Mesenchymal stem cell (in vitro differentiated cells and primary cell): ENCODE results near the gene BMPR1A.
"Not testable (repeated sequence)": the region's sequence is repeated elsewhere in the genome, so short reads cannot be mapped to it uniquely, and the experiment has no call there.

Experiments used
- DNase-seq: peaks from one replicate; pipeline ENCODE4 v3.0.0-alpha.2; 2013
- H2AFZ ChIP-seq: one replicate; pipeline ENCODE4 v1.6.1; 2013; ENCODE audit warnings: low read depth, mild to moderate bottlenecking, control low read depth, inconsistent platforms, low read length, moderate library complexity
- H2AK5ac ChIP-seq: 2 replicates; pipeline ENCODE4 v1.6.1; 2013; ENCODE audit warnings: low read length, moderate library complexity, mild to moderate bottlenecking, inconsistent platforms; ENCODE audit not compliant: severe bottlenecking
- H2BK120ac ChIP-seq: one replicate; pipeline ENCODE4 v1.6.1; 2013; ENCODE audit warnings: low read depth, mild to moderate bottlenecking, inconsistent platforms, low read length, moderate library complexity
- H2BK12ac ChIP-seq, 2 experiments: one replicate each; pipeline ENCODE4 v1.6.1; 2013; ENCODE audit warnings: inconsistent platforms in 2 of 2, low read length in 2 of 2, mild to moderate bottlenecking in 2 of 2, moderate library complexity in 2 of 2, control low read depth in 1 of 2
- H2BK15ac ChIP-seq: one replicate; pipeline ENCODE4 v1.6.1; 2013; ENCODE audit warnings: mild to moderate bottlenecking, low read depth, inconsistent platforms; ENCODE audit not compliant: poor library complexity, severe bottlenecking
- H2BK5ac ChIP-seq: 2 replicates; pipeline ENCODE4 v1.6.1; 2013; ENCODE audit warnings: low read depth, mild to moderate bottlenecking, low read length, control low read depth, inconsistent platforms; ENCODE audit not compliant: poor library complexity, severe bottlenecking
- H3K14ac ChIP-seq, 2 experiments: one replicate each; pipeline ENCODE4 v1.6.1; 2013; ENCODE audit warnings: inconsistent platforms in 2 of 2, low read length in 2 of 2, control low read depth in 1 of 2, mild to moderate bottlenecking in 1 of 2, moderate library complexity in 1 of 2
- H3K18ac ChIP-seq, 2 experiments: one replicate each; pipeline ENCODE4 v1.6.1; 2013; ENCODE audit warnings: inconsistent platforms in 2 of 2, low read length in 2 of 2, control low read depth in 1 of 2, low read depth in 1 of 2, mild to moderate bottlenecking in 1 of 2
- H3K23ac ChIP-seq, 2 experiments: one replicate each; pipeline ENCODE4 v1.6.1; 2013; ENCODE audit warnings: inconsistent platforms in 2 of 2, low read length in 2 of 2, mild to moderate bottlenecking in 2 of 2, moderate library complexity in 2 of 2, control low read depth in 1 of 2
- H3K27ac ChIP-seq: 2 replicates; pipeline ENCODE4 v1.5.1; 2013; ENCODE audit warnings: mild to moderate bottlenecking, moderate library complexity, low read length, control low read depth, inconsistent platforms; ENCODE audit not compliant: poor library complexity, severe bottlenecking
- H3K27me3 ChIP-seq, 2 experiments: 2 replicates each; pipeline versions ENCODE4 v1.6.1 to v1.7.0; 2013; ENCODE audit warnings: low read length in 2 of 2, mild to moderate bottlenecking in 2 of 2, moderate library complexity in 2 of 2, control low read depth in 1 of 2, inconsistent platforms in 1 of 2; ENCODE audit not compliant: control insufficient read depth in 1 of 2, insufficient read depth in 1 of 2
- H3K36me3 ChIP-seq, 2 experiments: 2 replicates each; pipeline versions ENCODE4 v1.6.1 to v1.7.0; 2013; ENCODE audit warnings: low read length in 2 of 2, control low read depth in 1 of 2, inconsistent platforms in 1 of 2, low read depth in 1 of 2, mild to moderate bottlenecking in 1 of 2; ENCODE audit not compliant: insufficient read depth in 2 of 2, control insufficient read depth in 1 of 2
- H3K4ac ChIP-seq, 2 experiments: one replicate each; pipeline ENCODE4 v1.6.1; 2013; ENCODE audit warnings: inconsistent platforms in 2 of 2, low read length in 2 of 2, mild to moderate bottlenecking in 2 of 2, moderate library complexity in 2 of 2, control low read depth in 1 of 2, low read depth in 1 of 2
- H3K4me1 ChIP-seq: 2 replicates; pipeline ENCODE4 v1.6.1; 2013; ENCODE audit warnings: low read depth, low read length, control low read depth; ENCODE audit not compliant: control insufficient read depth, insufficient read depth
- H3K4me2 ChIP-seq: 2 replicates; pipeline ENCODE4 v1.6.1; 2013; ENCODE audit warnings: low read length, mild to moderate bottlenecking, inconsistent platforms; ENCODE audit not compliant: poor library complexity, severe bottlenecking
- H3K4me3 ChIP-seq, 2 experiments: 2 replicates each; pipeline versions ENCODE4 v1.5.1 to v1.7.0; 2013; ENCODE audit warnings: low read length in 2 of 2, mild to moderate bottlenecking in 2 of 2, control low read depth in 1 of 2, low read depth in 1 of 2; ENCODE audit not compliant: insufficient read depth in 1 of 2
- H3K79me1 ChIP-seq: replicated peaks from 2 replicates; pipeline ENCODE4 v1.6.1; 2013; ENCODE audit warnings: mild to moderate bottlenecking, control low read depth, low read length, inconsistent platforms; ENCODE audit not compliant: poor library complexity, severe bottlenecking
- H3K9ac ChIP-seq: 2 replicates; pipeline ENCODE4 v1.7.0; 2013; ENCODE audit warnings: mild to moderate bottlenecking, low read length, moderate library complexity
- H3K9me3 ChIP-seq: 2 replicates; pipeline ENCODE4 v1.7.0; 2013; ENCODE audit warnings: mild to moderate bottlenecking, low read length; ENCODE audit not compliant: control insufficient read depth
- H4K8ac ChIP-seq: one replicate; pipeline ENCODE4 v1.6.1; 2013; ENCODE audit warnings: inconsistent platforms, mild to moderate bottlenecking, low read length, moderate library complexity
- H4K91ac ChIP-seq: one replicate; pipeline ENCODE4 v1.6.1; 2013; ENCODE audit warnings: mild to moderate bottlenecking, low read length, inconsistent platforms
- WGBS: methylation state at CpG from one replicate; pipeline ENCODE4 v1.1.7; 2013; ENCODE audit warnings: mixed read lengths; 5-methylcytosine and 5-hydroxymethylcytosine counted together

The BMPR1A gene

GRCh38 chr10:86938260-86938659 is 181.8 kb downstream of the BMPR1A start:
- Histone ChIP-seq H3K4me2 (no peak overlapping the region), H3K4me3 (no peak overlapping the region), H3K27ac (no peak overlapping the region), H3K18ac (no peak overlapping the region), H3K4ac (no peak overlapping the region), H2BK15ac (no peak overlapping the region), H3K9ac (no peak overlapping the region), H3K79me1 (no peaks in the 10 kb centered on the region), H4K91ac (peak overlapping the region; percentile 36), H3K27me3 (no peaks in the 10 kb centered on the region), H3K14ac (no peak overlapping the region), H2BK120ac (no peak overlapping the region), H3K36me3 (peaks cover 0 to 23% of the 10 kb centered on the region in 2 experiments), H3K23ac (no peak overlapping the region), H4K8ac (peak overlapping the region; percentile 69), H2BK12ac (no peak overlapping the region), H2AFZ (no peak overlapping the region), H2BK5ac (no peak overlapping the region), H3K9me3 (no peaks in the 10 kb centered on the region), H3K4me1 (peaks cover 13% of the 10 kb centered on the region), H2AK5ac (no peak overlapping the region)
- 94% methylated on average over 2 of the region's 2 CpGs for WGBS
- no peak for DNase-seq

DNA sequence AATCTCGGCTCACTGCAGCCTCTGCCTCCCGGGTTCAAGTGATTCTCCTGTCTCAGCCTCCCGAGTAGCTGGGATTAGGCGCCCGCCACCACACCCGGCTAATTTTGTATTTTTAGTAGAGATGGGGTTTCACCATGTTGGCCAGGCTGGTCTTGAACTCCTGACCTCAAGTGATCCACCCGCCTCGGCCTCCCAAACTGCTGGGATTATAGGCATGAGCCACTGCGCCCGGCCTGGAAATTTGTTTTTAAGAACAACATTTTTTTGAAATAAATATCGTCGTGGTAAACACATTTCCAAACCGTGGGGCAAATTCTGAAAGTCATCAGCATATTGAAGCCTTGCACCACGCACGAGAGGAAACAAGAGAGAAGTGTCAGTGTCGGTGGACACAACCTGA is 183.7 kb downstream of the BMPR1A start:
- H3K18ac ChIP-seq, H3K27ac ChIP-seq, H3K27me3 ChIP-seq, H3K23ac ChIP-seq, H2BK120ac ChIP-seq, H2BK5ac ChIP-seq, H3K9ac ChIP-seq, H3K9me3 ChIP-seq, H2AK5ac ChIP-seq, H2BK15ac ChIP-seq, H4K8ac ChIP-seq, H3K14ac ChIP-seq, H3K79me1 ChIP-seq, H2BK12ac ChIP-seq, DNase-seq, H3K4ac ChIP-seq, H4K91ac ChIP-seq, H3K4me3 ChIP-seq, H3K4me1 ChIP-seq, H3K4me2 ChIP-seq, H2AFZ ChIP-seq: not testable (repeated sequence)
- WGBS = 95% methylated on average over 16 of the region's 16 CpGs
- peaks cover 0 to 20% of the 10 kb centered on the region in 2 experiments for H3K36me3 ChIP-seq

DNA sequence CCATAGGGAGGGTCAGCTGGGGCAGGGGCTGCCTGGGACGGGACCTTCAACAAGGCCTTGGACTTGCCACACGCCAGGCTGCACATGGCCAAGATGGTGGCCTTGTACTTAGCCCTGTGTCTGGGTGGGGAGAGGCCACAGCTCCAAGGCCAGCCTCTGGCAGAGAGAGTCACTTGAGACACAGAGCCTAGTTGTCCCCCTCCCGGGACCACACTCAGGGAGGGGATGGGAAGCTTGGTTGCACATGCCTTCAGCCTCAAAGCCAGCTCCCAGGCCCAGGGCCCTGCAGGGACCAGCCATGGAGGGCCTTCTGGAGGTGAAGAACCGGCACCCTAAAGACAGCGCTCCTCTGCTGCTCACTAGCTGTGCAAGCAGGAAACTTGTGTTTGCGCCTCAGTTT is 184.3 kb downstream of the BMPR1A start:
- Histone ChIP-seq H4K91ac (no peak overlapping the region), H2BK12ac (peak overlapping the region in 1 of 2 experiments; percentile 15), H3K36me3 (peaks cover 0 to 14% of the 10 kb centered on the region in 2 experiments), H3K79me1 (no peaks in the 10 kb centered on the region), H3K9ac (no peak overlapping the region), H2BK15ac (no peak overlapping the region), H2AFZ (no peak overlapping the region), H2BK5ac (no peak overlapping the region), H4K8ac (no peak overlapping the region), H3K27ac (no peak overlapping the region), H3K23ac (no peak overlapping the region), H3K27me3 (no peaks in the 10 kb centered on the region), H2BK120ac (no peak overlapping the region), H2AK5ac (no peak overlapping the region), H3K14ac (no peak overlapping the region), H3K4me2 (no peak overlapping the region), H3K4me3 (no peak overlapping the region), H3K4ac (no peak overlapping the region), H3K4me1 (peaks cover 13% of the 10 kb centered on the region), H3K18ac (no peak overlapping the region), H3K9me3 (no peaks in the 10 kb centered on the region)
- DNase-seq = no peak
- WGBS = 93% methylated on average over 6 of the region's 6 CpGs

GRCh38 chr10:86941426-86941825 is 185.0 kb downstream of the BMPR1A start:
- H3K14ac ChIP-seq = no peak overlapping the region
- H3K4me1 ChIP-seq = peaks cover 11% of the 10 kb centered on the region
- no peak overlapping the region for H3K9ac ChIP-seq
- no peak overlapping the region for H2BK15ac ChIP-seq
- no peak overlapping the region for H3K27ac ChIP-seq
- 100% methylated on average over 1 of the region's 2 CpGs for WGBS
- no peak overlapping the region for H2BK5ac ChIP-seq
- no peak overlapping the region for H3K18ac ChIP-seq
- H2BK12ac ChIP-seq = no peak overlapping the region
- no peak overlapping the region for H3K4ac ChIP-seq
- H3K27me3 ChIP-seq = peaks cover 0 to under 1% of the 10 kb centered on the region in 2 experiments
- H3K79me1 ChIP-seq = no peaks in the 10 kb centered on the region
- DNase-seq = no peak
- H3K36me3 ChIP-seq = peaks cover 0 to 7% of the 10 kb centered on the region in 2 experiments
- H2BK120ac ChIP-seq = no peak overlapping the region
- no peak overlapping the region for H3K23ac ChIP-seq
- H3K4me2 ChIP-seq = no peak overlapping the region
- no peak overlapping the region for H3K4me3 ChIP-seq
- H2AFZ ChIP-seq = no peak overlapping the region
- no peak overlapping the region for H4K8ac ChIP-seq
- no peak overlapping the region for H2AK5ac ChIP-seq
- no peak overlapping the region for H4K91ac ChIP-seq
- no peaks in the 10 kb centered on the region for H3K9me3 ChIP-seq
